Body of pancreas (tissue), 4 donors: Measurements from ENCODE around the gene BEND5.

Source experiments
- POLR2A ChIP-seq, 3 donors: fragments of 450-650 bp; IDR thresholded peaks; one replicate each; pipeline ENCODE4 v1.6.1; 2016; ENCODE audit warnings: antibody characterized with exemption in 3 of 3, mild to moderate bottlenecking in 2 of 3
- TF ChIP-seq, protein P1 (sequence below), 7 experiments: fragments of 450-650 bp in 4 of 7; fragments of 200-600 bp in 3 of 7; sonication (generic) in 3 of 7; IDR thresholded peaks; one replicate each; pipeline ENCODE4 v1.5.1; 2016 to 2019; ENCODE audit warnings: antibody characterized with exemption in 7 of 7

DNA sequence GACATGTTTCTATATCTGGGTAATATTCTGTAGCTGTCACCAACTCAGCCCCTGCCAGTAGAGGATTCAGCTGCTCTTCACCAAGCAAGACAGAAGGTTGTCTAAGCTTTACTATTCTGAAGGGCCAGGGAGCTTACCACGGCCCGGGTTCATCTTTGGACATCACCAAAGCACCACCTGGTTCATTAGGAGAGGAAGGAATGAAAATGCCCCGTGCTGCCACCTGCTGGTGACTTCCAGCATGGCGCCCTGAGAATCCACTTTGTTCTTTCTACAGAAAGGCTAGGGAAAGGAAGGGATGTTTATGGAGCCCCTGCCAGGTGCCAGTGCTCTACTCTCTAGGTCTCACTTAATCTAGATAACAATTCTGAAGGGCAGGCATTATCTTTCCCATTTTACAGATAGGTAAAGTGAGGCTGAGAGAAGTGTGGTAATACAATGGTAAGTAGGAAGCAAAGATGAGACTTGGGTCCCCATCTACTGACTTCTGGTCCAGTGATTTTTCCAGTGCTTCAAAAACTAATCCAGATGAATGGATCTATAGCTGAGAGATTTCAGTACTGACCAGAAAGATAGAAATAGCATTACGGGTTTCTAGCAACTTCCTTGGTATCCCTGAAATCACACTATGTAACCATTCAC, 79.5 kb downstream of the BEND5 start:
- TF ChIP-seq, protein P1, sequence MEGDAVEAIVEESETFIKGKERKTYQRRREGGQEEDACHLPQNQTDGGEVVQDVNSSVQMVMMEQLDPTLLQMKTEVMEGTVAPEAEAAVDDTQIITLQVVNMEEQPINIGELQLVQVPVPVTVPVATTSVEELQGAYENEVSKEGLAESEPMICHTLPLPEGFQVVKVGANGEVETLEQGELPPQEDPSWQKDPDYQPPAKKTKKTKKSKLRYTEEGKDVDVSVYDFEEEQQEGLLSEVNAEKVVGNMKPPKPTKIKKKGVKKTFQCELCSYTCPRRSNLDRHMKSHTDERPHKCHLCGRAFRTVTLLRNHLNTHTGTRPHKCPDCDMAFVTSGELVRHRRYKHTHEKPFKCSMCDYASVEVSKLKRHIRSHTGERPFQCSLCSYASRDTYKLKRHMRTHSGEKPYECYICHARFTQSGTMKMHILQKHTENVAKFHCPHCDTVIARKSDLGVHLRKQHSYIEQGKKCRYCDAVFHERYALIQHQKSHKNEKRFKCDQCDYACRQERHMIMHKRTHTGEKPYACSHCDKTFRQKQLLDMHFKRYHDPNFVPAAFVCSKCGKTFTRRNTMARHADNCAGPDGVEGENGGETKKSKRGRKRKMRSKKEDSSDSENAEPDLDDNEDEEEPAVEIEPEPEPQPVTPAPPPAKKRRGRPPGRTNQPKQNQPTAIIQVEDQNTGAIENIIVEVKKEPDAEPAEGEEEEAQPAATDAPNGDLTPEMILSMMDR (IDR thresholded peaks at IDR 0.05), result peak; percentile 62 to 94 (median 70)
- no peak for TF ChIP-seq POLR2A (IDR thresholded peaks at IDR 0.05)
